HG02870 (cell line): ENCODE measurements around the gene BHLHA9.

Source experiments
- ATAC-seq: cut with Tn5 transposase; IDR thresholded peaks from one replicate; pipeline ENCODE4 v1.9.1; 2021; ENCODE audit warnings: mild to moderate bottlenecking, moderate library complexity; ENCODE audit not compliant: unreplicated experiment

Gene BHLHA9

GRCh38 chr17:1251866-1252608 is 18.2 kb upstream of the BHLHA9 start:
- no peak for ATAC-seq

- no peak for ATAC-seq
Observed at GRCh38 chr17:1255041-1255440, 15.2 kb upstream of the BHLHA9 start.

GRCh38 chr17:1256699-1257098 is 13.5 kb upstream of the BHLHA9 start:
- no peak for ATAC-seq

GRCh38 chr17:1260086-1260769 is 10.0 kb upstream of the BHLHA9 start:
- no peak for ATAC-seq

GRCh38 chr17:1260770-1261161 is 9.5 kb upstream of the BHLHA9 start:
- no peak for ATAC-seq

- ATAC-seq, result no peak
Observed at GRCh38 chr17:1264196-1264595, 6.0 kb upstream of the BHLHA9 start.

- ATAC-seq, result no peak
Observed at GRCh38 chr17:1267471-1267943, 2.7 kb upstream of the BHLHA9 start.

- ATAC-seq, result no peak
Observed at GRCh38 chr17:1271030-1271423, 783 bp downstream of the BHLHA9 start.

GRCh38 chr17:1271441-1271840 is 1.2 kb downstream of the BHLHA9 start:
- no peak for ATAC-seq

- ATAC-seq, result no peak
Observed at GRCh38 chr17:1272701-1273100, 2.5 kb downstream of the BHLHA9 start.

GRCh38 chr17:1273492-1274244 is 3.4 kb downstream of the BHLHA9 start:
- no peak for ATAC-seq

GRCh38 chr17:1274245-1274608 is 4.0 kb downstream of the BHLHA9 start:
- no peak for ATAC-seq

- no peak for ATAC-seq
Observed at GRCh38 chr17:1275205-1275961, 5.1 kb downstream of the BHLHA9 start.

GRCh38 chr17:1275962-1276736 is 5.9 kb downstream of the BHLHA9 start:
- ATAC-seq, result no peak

- ATAC-seq, result no peak
Observed at GRCh38 chr17:1280652-1281051, 10.4 kb downstream of the BHLHA9 start.

- no peak for ATAC-seq
Observed at GRCh38 chr17:1286379-1287106, 16.3 kb downstream of the BHLHA9 start.

GRCh38 chr17:1289695-1290094 is 19.5 kb downstream of the BHLHA9 start:
- no peak for ATAC-seq

- no peak for ATAC-seq
Observed at GRCh38 chr17:1290676-1291075, 20.4 kb downstream of the BHLHA9 start.

- no peak for ATAC-seq
Observed at GRCh38 chr17:1294157-1294717, 24.0 kb downstream of the BHLHA9 start.
